HG03442 (cell line): Measurements from ENCODE around the gene AQP5.

Experiments used
- ATAC-seq: cut with Tn5 transposase; IDR thresholded peaks from one replicate; pipeline ENCODE4 v1.9.1; 2021; ENCODE audit warnings: mild to moderate bottlenecking, moderate library complexity; ENCODE audit not compliant: unreplicated experiment

The AQP5 gene

DNA sequence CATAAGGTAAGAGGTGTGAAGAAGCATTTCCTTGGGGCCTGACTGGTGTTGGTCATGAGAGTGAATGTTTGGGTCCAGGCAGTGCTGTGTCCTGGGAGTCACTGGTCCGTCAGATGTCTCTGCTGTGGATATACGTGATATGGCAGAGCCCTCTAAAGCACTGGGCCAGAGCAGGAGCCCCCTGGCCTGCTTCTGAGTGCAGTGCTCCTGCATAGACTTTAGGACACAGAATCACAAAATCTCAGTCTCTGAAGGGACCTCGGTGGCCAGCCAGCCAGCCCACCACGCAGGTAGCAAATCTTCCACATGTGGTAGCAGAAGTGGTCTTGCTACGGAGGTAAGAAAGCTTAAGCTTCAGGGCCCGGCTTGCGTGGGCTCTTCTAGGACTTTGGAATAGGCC is 29.6 kb upstream of the AQP5 start:
- no peak for ATAC-seq

DNA sequence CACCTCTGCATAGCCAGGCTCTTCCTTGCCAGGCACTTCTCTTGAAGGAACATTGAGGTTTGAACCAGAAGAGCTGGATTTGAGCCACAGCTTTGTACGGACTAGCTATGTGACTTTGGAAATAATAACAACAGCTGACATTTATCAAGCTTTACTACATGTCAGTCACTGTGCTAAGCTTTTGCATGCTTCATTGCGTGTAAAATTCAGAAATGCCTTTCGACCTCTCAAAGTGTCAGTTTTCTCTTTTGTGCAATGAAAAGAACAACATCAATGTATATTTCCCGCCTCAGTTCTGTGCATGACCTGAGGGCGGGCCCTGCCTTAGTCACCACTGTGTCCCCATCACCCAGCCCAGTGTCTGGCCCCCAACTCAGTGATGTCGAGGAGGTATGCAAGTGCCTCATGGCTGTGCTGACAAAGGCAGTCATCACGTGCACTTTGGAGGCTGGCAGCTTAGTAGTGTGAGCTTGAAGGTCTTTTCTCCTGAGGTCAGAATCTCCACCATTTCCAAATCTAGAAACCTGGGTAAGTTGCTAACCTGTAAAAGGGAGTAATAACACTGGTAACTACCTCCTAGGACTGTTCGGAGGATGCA is 29.0 kb upstream of the AQP5 start:
- ATAC-seq: no peak

DNA sequence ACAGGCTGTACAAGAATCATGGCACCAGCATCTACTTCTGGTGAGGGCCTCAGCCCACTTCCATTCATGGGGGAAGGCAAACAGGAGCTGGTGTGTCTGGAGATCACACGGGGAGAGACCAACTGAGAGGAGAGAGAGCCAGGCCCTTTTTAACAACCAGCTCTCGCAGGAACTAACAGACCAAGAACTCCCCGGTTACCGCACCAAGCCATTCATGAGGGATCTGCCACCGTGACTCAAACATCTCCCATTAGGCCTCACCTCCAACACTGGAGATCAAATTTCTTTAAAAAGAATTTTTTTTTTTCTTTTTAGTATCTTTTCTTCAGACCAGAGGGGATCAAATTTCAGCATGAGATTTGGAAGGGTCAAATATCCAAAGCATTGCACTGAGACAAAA is 27.9 kb upstream of the AQP5 start:
- ATAC-seq: no peak

GRCh38 chr12:49934505-49934904 is 27.2 kb upstream of the AQP5 start:
- ATAC-seq: no peak

DNA sequence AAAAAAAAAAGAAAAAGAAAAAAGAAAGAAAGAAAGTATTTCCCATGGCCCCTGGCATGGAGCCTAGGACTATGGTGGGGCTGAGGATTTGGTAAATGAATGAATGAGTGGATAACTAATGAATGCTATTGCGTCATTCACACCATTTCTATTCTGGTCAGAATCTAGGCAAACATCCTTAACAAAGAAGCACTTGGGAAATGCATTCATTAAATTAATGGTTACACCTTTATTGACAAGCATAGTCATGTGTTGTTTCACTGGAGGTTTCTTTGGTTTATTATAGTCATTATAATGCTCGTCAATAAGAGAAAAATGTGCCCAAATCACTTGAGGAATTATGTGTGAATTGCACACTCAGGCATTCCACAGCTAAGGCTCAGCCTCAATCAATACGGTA is 24.7 kb upstream of the AQP5 start:
- no peak for ATAC-seq

DNA sequence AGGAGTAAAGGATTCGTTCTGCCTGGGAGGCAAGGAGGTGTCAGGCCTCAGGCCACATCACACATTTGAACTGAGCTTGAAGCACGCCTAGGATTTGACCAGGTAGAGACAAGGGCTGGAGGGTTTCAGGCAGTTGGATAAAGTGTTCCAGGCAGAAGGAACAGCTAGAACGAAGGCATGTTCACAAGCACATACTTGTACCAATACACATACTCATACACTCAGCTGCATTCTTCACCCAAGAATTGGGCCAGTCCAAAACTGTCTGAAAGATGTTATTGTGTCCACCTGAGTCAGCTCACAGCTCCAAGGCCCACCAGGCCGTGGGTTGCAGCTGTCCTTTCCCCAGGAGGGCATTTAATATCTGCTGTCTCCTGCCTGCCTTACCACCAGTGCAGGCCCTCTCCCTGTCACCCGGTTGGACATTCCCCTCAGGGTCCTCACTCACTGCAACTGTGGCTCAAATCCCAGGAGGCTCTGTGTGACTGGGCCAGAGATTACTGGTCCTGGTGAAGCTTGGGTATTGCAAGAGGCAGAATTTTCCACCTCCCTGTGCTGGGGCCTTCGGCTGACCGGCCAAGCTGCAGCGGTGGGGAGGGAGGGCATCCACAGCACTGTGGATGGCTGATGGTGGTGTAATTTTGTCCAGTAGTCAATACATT is 23.9 kb upstream of the AQP5 start:
- no peak for ATAC-seq

- ATAC-seq: no peak
Measured at GRCh38 chr12:49939307-49939706, 22.4 kb upstream of the AQP5 start.

- ATAC-seq: no peak
Measured at GRCh38 chr12:49939707-49940106, 22.0 kb upstream of the AQP5 start.

DNA sequence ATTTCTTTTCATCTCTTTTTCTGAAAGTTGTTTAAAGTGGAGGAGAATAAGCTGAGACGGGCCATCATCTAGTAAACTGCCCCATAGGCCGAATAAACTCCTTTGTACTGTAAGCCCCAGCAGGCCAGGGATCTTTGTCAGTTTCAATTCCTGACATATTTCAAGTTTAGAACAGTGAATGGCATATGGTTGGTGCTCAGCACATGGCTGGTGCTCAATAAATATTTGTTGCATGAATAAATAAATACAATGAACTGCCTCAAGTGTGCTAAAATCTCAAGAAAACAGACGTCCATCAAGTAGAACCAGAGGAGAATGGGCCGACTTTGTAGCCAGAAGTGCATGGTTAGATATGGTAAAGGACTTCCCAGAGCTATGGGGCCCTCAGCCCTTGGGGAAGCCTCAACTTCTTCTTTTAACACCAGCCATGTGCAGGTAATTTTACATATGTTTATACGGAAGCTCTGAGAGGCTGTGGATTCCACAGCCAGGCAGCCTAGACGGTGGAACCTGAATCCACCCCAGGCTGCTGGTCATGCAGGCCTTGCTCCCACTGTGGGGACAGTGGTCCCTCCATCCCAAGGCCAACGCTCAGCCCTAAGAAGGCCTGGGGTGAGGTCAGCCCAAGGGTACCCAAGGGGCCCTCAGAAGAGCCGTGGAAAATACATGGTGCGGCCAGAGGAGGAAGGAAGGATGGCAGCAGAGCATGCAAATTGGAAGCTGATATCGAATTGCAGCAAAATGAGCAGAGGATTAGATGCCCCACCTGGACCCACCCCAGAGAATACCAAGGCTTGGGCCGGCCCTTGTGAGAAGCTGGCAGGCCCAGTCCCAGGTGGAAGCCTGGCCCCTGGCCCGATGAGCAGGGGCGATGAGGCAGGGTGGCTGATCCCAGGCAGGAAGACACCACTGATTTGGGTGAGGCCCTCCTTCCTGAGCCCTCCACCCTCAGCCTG is 19.8 kb upstream of the AQP5 start:
- no peak for ATAC-seq

DNA sequence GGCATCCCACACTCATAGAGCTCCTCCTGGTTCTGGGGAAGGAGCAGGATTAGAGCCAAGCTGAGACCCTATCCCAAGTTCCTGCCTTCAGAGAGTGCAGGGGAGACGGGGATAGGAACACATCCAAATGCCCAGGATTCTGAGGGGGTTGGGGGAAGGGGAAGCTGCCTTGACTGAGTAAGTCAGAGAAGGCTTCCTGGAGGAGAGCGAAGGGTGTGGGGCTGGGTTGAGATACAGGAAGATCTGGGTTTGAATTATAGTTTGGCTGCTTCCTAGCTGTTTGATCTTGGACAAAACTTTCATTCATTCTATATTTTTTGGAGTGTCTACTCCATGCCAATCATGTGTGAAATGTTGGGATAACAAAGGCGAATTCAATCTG is 19.2 kb upstream of the AQP5 start:
- ATAC-seq: no peak

GRCh38 chr12:49942921-49943624 is 18.6 kb upstream of the AQP5 start:
- ATAC-seq: no peak

GRCh38 chr12:49943625-49943960 is 18.1 kb upstream of the AQP5 start:
- no peak for ATAC-seq

DNA sequence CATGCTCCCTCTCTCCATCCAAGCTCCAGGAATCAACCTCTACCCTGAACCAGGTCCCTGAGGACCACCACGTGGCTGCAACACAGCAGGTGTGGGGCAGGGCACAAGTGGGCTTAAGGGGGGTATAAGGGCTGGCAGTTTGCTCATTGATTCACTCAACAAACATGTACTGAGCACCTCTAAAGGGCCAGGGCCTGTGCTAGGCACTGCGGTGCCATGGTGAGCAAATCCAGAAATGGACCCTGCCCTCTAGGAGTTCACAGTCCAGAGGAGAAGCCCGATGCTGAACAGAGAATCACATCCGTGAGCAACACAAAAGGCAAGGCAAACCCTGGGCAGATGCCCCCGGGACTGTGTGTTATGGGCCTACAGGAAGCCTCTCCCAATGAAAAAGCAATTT is 17.6 kb upstream of the AQP5 start:
- no peak for ATAC-seq

DNA sequence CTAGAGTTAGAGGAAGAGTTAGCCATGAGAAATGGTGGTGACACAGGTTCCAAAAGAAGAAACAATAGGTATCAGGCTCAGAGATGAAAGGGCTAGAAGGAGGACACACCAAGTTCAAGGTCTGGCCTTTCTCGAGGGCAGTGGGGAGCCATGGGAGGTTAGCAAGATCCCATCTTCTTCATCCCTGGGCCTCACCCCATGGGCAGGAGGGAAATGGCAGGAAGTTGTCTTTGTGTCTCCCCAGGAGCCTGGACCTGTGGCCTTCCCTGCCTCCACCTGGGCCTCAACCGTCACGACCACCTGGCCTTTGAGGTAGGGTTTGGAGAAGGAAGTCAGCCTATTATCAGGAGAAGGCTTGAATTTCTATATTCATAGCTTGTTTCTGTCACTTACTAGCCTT is 17.0 kb upstream of the AQP5 start:
- ATAC-seq: no peak

DNA sequence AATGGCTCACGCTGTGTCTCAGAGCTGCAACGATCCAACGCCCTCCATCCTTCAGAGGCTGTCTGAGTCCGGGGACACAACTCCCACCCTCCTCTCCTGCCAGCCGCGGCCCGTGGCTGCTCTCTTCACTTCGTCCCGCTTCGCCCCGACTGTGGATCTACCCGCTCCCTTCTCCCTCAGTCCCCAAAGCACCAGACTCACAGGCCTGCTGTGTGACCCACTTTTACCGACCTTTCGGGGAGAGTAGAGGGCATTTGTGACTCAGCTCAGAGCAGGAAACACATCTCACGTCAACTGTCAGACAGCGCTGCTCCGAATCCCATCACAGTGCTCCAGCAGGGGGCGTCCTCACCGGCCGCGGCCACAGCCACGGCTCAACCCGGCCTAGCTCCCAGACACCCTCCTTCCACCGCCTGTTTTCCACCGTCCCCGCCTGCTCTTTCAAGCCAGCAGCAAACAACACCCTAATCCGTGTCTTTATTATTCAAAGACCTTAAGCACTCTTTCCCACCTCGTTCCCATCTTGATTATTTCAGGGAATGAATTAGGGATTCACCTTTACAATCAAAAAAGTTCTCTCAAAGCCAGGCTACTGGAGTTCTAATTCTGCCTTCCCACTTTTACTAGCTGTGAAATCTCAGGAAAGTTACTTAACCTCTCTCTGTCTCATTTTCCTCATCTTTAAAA is 16.1 kb upstream of the AQP5 start:
- ATAC-seq: peak; percentile 85

- ATAC-seq: no peak
Measured at GRCh38 chr12:49946086-49946485, 15.6 kb upstream of the AQP5 start.

- ATAC-seq: no peak
Measured at GRCh38 chr12:49946497-49946896, 15.2 kb upstream of the AQP5 start.

- no peak for ATAC-seq
Measured at GRCh38 chr12:49947593-49948226, 14.0 kb upstream of the AQP5 start.

- ATAC-seq: no peak
Measured at GRCh38 chr12:49948866-49949845, 12.5 kb upstream of the AQP5 start.
